HG02943 (cell line): ENCODE results near the gene UNC80.

Experiments used
- ATAC-seq: cut with Tn5 transposase; IDR thresholded peaks from one replicate; pipeline ENCODE4 v1.9.1; 2021; ENCODE audit warnings: mild to moderate bottlenecking, low read depth, moderate library complexity; ENCODE audit not compliant: unreplicated experiment

The UNC80 gene

DNA sequence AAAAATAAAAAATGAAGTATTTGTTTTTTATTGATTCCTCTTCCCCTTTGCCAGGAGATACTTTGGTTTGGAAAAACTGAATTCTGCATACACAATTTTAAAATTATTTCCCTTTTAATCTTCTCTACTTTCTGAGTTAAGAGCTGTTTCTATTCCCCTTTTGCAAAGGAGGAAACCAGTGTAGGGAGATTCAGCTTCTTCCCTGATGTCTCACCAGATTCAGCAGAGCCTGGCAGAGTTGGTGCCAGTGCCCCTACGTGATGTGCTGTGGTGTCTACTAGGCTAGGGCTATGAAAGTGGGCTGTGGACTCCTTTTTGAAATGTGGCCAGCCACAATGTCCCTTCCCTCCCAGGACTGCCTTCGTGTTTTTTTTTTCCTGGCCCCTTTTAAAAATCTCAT lies 233.2 kb downstream of the UNC80 start:
- no peak for ATAC-seq

DNA sequence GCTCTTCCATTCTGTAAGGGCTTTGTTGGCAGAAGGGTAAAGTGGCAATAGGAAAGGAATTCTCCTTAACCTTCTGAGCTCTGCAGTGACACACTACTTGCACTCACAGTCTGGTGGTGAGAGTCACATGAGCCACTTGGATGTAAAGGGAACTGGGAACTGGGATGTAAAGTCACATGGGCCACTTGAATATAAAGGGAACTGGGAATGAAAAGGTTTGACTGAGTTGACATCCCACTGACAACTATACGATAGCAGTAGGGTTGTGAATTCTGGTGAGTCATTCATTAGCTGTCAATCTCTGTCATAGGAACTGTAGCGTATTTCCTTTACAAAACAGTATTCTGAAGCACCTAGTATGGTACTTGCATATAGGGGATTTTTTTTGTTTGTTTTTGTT lies 236.3 kb downstream of the UNC80 start:
- no peak for ATAC-seq

DNA sequence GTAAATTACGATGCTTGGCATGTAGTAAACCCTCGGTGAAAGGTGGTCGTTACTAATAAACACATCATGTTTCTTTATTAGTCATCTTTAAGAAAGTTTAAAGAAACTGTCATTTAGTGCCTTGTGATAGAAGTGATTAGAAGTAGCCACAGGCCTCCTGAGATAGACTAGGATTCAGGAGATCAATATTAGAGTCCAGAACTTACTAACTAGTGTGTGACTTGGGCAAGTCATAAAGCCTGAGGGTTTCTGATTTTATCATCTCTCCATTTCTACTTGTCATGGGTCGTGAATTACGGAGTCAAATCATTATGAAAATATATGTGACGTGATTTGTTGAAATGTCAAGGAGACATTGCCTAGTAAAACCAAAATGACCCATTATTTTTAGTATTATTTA lies 237.5 kb downstream of the UNC80 start:
- ATAC-seq: no peak

DNA sequence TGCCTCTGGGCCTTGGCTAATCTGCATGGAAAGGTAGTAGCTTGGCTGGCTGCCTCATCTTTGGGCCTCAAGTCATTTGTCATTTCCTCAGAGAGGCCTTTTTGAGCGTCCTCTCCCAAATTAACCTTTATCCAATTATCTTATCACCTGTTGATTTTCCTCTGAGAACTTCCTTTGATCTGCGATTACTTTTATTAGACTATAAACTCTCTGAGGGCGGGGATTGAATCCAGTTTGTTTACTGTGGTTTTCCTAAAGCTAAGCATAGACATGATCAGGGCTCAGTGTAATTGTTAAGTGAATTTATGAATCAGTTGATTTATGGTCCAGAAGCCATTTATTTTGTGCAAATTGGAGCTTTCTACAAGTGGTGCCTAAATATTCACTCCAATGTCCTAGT lies 238.3 kb downstream of the UNC80 start:
- no peak for ATAC-seq

DNA sequence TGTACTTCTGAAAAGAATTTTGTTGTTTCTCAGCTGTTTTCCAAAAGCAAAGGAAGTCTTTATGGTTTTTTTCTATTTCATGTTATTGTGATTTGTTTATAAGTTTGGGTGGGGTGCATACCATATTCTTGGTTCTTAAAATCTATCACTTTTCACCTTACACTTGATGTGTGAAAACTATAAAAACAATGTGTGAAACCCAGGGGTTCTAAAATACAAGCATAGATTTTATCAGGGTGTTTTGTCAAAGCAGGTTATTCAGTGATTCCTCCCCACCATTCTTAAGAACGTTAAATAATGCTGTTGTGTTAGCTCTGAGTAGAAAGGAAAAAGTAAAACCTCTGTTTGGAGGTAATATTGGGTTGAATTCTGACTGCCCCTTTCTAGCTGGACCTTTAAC lies 248.5 kb downstream of the UNC80 start:
- ATAC-seq: no peak

DNA sequence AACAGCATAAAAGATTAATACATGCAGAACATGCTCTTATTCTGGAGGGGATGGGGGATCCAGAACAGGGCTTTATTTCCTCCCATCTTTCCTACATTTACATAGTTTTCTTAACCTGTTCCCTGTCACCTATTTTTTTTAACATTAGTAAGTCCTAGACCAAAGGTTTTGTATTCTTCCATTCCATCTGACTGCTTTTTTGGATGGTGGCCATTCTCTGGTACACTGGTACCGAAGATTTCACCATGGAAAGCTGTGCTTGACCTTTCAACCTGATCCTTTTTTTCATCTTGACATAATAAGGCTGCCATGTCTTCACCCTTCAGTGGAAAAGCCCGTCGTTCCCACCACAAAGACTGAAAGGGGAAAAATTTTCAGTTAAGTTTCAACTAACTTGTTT lies 251.2 kb downstream of the UNC80 start:
- ATAC-seq: no peak

DNA sequence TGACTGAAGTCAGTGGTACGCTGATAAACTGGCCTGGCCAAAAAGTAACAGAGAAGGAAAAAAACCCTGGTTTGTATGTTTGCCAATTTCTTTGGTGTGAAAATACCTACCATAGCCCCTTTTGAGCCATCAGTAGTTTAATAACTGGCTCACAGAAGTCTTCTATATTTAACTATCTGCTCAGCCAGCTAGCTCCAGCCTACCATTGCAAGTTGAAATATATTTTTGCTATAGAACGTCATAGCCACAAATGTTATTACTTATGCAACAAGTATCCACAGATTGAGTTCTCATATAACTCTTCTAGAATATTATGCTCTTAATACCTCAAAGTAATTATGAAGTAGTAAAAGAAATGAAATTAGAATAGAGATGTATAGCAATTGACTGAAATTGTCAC lies 256.0 kb downstream of the UNC80 start:
- no peak for ATAC-seq

DNA sequence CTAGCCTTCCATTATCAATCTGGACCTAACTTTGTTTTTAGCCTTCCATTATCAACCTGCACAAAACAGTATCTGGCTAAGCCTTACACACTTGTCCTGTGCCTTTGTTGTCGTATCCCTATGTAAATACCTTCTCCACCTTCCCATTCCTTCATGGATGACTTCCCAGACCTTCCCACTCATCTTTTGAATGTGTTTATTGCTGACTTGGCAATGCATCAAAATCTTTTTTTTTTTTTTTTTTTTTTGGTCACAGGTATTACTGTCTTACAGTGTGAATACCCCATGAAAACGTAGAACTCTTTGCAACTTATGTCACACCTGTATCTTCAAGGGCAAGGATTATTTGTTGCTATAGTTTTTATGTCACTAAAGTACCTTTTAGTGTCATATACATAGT lies 256.5 kb downstream of the UNC80 start:
- ATAC-seq: no peak

DNA sequence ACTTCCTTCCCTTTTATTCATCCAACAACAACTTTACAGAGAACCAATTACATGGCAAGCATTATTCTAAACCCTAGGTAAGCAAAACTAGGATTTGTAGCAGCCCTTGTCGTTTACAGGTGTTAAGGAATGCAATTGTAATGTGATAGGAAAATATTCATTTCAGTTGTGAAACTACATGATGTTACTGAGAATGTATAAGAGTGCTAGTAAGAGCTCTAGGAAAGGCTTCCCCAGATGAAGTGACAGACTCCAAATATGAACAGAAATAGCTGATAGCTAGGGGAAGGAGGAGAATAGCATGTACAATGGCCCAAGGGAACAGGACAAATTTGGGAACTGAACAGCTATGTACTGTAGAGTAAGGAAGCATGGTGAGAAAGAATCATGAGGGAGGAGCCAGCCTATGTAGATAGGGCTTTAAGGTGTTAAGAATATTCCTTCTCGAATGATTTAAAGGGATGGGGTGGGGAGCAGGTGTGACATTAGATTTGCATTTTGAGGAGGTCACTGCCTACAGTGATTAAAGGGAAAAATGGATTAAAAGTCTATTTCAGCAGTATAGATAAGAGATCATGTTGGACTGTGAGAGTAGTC lies 262.6 kb downstream of the UNC80 start:
- ATAC-seq: no peak

DNA sequence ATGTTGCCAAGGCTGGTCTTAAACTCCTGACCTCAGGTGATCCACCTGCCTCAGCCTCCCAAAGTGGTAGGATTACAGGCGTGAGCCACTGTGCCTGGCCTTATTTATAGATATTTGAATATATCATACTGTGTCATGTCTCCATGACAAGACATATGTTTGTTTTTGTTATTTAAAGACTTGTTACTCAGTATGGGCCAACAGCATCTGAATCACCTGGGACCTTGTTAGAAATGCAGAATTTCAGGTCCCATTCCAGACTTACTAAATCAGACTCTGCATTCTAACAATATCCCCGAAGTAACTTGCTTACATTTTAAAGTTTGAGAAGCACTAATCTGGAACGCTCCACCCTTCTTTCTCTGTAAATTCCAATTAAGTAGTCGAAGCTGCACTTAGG lies 264.0 kb downstream of the UNC80 start:
- ATAC-seq: no peak

DNA sequence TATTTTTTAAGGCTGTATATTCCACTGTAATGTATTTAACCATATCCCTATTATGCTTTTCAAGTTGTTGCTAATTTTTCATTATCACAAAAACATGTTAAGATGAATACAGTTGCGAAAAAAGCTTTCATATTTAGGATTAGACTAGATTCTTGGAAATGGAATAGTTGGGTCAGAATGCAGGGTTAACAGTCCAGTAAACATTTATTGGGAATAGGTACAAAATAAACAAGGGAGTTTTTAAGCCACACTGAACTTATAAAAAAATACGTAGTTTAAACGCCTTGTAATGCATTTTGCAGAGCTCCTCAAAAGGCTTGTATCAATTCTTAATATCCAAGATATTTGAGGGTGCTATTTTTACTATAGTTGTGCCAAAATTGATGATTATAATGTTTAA lies 266.4 kb downstream of the UNC80 start:
- ATAC-seq: no peak

DNA sequence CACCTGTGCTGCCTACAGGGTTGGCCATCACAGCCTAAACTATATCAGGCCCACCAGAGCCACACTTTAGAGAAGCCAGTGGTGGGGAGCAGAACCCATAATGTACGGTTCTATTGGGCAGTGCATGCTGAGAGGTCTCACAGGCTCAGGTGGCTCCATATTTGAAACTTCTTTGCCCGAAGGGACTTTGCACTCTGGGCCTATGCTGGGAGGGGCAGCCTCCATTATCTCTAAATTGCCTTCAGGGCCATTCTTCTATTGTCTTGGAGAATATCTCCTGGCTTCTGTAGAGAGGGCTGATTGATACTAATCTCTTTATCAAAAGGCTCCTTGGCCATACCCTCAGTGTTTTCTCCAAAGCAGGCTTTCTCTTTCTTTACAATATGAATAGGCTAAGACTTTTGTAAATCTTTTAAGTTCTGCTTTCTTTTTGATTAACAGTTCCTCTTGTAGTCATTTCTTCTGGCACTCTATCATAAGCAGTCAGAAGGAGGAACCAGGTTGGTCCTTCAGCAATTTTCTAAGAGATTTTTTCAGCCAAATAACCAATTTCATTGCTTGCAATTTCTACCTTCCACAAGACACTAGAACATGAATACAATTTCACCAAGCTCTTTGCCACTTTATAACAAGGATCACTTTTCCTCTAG lies 275.3 kb downstream of the UNC80 start:
- no peak for ATAC-seq
